Fibroblast of the aortic adventitia (primary cell): ENCODE results near the gene UBE2O. TPM values are rescaled to one million over a fixed set of nuclear protein-coding genes. Genes with fewer than 3 reads are reported as not detected.
A peak's percentile ranks its signal among the peaks of the same experiment; 100 is the strongest.

Experiments used
- DNase-seq: peaks from one replicate; pipeline ENCODE4 v3.0.0-alpha.2; 2010; ENCODE audit warnings: low read depth
- H3K4me3 ChIP-seq: 2 replicates; pipeline ENCODE4 v1.5.1; 2011; ENCODE audit warnings: low read depth, mild to moderate bottlenecking, control low read depth, low read length, moderate library complexity
- CTCF ChIP-seq: IDR thresholded peaks from 2 replicates; pipeline ENCODE4 v1.5.1; 2011; ENCODE audit warnings: mild to moderate bottlenecking, low read length, control low read depth, inconsistent platforms; ENCODE audit not compliant: insufficient read depth
- total RNA-seq: library from RNA; depleted of rRNA; stranded (reverse); fragments of >200 nt; gene quantifications from 2 replicates; pipeline ENCODE4 v1.2.3, GENCODE V29; 2012; ENCODE audit warnings: low replicate concordance

Gene UBE2O
- total RNA-seq, 1 donor, result 16.3 TPM

- no peak for TF ChIP-seq CTCF
- H3K4me3 ChIP-seq, result no peak overlapping the region
- DNase-seq, result no peak
Observed at GRCh38 chr17:76477576-76477975, 24.6 kb upstream of the UBE2O start.

GRCh38 chr17:76476736-76477135 is 23.8 kb upstream of the UBE2O start:
- no peak for DNase-seq
- no peak overlapping the region for H3K4me3 ChIP-seq
- no peak for TF ChIP-seq CTCF

GRCh38 chr17:76475302-76475701 is 22.4 kb upstream of the UBE2O start:
- TF ChIP-seq CTCF, result no peak
- no peak overlapping the region for H3K4me3 ChIP-seq
- DNase-seq, result no peak

- TF ChIP-seq CTCF, result no peak
- no peak for DNase-seq
- no peak overlapping the region for H3K4me3 ChIP-seq
Observed at GRCh38 chr17:76474894-76475293, 21.9 kb upstream of the UBE2O start.

GRCh38 chr17:76474238-76474637 is 21.3 kb upstream of the UBE2O start:
- no peak for TF ChIP-seq CTCF
- H3K4me3 ChIP-seq, result no peak overlapping the region
- DNase-seq, result no peak

- TF ChIP-seq CTCF, result peak; percentile 23
- no peak overlapping the region for H3K4me3 ChIP-seq
- DNase-seq, result no peak
Observed at GRCh38 chr17:76473541-76473985, 20.6 kb upstream of the UBE2O start.

- H3K4me3 ChIP-seq, result no peak overlapping the region
- TF ChIP-seq CTCF, result no peak
- no peak for DNase-seq
Observed at GRCh38 chr17:76472726-76473125, 19.8 kb upstream of the UBE2O start.
